GM21423 (cell line): ENCODE results near the gene NUDT22.

Experiments used
- ATAC-seq: cut with Tn5 transposase; IDR thresholded peaks from one replicate; pipeline ENCODE4 v1.9.1; 2021; ENCODE audit warnings: mild to moderate bottlenecking, moderate library complexity; ENCODE audit not compliant: unreplicated experiment

NUDT22 gene

DNA sequence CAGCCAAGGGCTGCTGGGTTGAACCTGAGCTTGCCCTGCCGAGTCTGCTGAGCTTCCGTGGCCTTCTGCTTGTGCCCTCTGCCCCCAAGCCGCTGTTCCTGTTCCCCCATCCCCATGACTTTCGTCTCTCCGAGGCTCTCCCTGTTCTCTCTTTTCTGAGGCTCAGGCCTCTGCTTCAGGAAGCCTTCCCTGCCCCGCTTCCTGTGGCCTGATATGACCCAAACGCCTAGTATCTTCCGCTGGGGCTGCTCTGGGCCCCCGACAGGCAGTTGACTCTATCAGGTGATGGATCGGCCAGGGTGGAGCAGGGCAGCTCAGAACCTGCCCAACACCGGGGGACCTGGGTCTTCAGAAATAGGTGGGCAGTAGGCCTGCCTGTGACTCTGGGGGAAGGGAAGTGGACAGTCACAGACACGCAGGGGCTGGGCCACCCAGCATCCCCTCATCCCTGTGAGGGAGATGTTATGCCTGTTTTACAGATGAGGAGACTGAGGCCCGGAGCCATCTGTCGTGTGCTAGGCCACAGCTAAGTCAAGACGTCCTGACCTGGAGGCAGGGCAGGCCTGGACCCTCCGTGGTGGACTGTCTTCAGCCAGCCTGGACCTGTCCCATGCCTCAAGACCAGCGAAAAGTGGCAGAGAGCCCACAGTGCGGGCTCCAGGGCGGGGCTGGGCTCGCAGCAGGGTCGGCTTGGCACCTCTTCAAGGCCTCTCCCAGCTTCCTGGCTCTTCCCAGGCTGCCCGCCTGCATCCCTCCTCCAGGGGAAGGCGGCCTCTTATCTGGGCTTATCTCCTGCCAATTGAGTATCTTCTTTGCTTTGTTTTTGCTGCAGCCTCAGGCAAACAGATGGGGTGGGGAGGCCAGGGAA is 42.2 kb downstream of the NUDT22 start:
- ATAC-seq, result no peak

DNA sequence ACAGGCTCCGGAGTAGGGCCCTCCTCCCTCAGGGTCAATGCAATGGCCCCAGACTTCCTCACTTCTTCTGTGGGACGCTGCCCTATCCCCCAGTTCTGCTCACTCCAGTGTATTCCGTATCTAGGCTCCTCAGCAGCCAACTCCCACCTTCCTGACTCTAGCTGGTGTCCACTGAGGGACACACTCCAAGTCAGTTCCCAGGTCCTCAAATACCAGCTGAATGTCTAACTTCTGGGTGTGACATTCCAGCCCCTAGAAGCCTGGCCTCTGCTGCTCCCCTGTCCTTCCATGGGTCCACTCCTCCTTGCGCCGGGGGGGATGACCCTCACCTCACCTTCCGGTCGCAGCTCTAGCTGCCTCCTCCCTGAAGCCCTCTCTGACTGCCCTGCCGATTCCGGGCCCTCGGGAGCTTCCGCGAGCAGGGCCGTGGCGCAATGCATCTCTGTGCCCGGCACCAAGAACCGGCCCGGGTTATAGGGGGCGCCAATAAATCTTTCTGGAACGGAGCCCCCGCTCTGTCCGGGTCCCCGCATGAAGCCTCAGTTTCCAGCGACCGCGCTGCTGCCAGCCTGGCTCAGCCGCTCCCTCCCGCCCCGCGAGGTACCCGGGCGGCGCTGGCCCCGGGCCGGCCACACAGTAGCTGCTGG is 42.9 kb downstream of the NUDT22 start:
- ATAC-seq, result peak; percentile 10

DNA sequence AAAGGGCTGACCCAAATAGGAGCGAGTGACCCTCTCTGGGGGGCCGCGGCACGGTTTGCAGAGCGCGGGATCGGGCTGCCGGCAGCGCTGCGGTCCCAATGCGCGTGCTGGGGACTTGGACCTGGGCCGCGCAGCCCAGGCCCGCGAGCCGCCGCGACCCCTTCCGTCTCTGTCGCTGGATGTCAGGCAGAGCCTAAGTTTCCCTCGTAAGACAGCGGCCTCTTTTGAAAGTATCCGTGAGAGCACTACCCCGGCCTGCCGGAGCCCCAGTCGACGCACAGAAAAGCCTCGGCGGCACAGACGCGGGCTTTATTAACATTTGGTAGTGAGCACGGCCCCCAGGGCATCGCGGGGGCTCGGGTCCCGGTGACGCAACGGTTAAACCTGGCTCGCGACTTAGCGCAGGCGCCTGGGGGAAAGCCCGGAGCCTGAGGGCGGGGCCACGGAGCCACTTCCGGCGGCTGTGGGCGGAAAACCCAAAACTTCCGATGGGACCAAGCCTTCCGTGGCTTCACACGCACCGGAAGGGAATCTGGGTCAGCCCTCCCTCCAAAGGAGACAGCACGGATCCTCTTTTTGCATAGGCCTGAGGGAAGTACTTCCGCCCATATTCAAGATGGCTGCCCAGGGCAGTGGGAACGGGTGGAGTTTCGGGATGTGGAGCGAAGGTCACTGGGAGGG is 43.6 kb downstream of the NUDT22 start:
- ATAC-seq, result peak; percentile 64

DNA sequence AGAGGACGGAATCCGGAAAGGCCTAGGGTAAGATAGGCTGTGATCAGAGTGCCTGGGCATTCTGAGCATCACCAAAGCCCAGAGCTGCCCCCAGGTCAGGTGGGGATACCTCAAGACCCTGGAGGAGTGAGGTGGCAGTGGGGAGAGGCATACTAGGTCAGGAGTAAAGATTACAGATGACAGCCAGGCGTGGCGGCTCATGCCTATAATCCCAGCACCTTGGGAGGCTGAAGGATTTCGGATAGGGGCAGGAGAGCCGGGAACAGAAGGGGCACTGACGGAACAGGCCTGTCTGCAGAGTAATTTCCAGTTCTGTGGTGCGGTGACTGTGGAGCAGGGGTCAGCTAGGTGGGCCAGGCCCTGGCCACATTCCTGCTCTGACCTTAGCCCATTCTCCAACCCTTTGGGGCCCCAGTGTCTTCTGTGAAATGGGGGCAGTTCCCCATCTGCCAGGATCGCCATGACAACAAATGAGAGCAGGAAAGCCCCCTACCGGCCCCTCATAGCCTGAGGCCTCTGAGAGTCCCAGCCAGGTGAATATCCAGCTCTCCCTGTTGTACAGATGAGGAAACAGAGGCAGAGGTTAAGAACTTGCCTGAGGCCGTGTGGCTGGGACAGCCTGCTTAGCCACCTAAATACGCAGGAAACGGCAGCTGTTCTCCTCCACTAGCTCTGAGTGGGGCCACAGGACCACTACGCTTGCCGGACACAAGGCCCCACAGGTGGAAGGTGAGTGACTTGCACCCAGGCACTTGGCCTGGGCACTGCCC is 49.1 kb downstream of the NUDT22 start:
- ATAC-seq, result no peak

DNA sequence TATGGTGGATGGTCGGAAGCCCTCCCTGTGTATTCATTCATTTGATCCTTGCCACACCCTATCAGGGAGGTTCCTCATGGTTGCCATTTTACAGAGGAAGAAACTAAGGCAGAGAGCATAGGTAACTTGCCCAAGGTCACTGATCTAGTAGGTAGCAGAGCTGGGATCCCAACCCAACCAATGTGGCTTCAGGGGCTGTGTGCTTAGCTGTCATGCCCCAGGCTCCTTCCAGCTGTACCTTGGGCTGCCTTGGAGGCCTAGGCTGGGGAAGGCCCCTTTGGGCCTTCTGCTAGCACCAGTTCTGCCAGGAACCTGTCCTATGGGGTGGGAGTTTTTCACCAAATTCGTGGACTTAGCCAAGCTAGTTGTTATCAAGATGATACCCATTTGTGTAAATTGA is 49.8 kb downstream of the NUDT22 start:
- ATAC-seq, result no peak

DNA sequence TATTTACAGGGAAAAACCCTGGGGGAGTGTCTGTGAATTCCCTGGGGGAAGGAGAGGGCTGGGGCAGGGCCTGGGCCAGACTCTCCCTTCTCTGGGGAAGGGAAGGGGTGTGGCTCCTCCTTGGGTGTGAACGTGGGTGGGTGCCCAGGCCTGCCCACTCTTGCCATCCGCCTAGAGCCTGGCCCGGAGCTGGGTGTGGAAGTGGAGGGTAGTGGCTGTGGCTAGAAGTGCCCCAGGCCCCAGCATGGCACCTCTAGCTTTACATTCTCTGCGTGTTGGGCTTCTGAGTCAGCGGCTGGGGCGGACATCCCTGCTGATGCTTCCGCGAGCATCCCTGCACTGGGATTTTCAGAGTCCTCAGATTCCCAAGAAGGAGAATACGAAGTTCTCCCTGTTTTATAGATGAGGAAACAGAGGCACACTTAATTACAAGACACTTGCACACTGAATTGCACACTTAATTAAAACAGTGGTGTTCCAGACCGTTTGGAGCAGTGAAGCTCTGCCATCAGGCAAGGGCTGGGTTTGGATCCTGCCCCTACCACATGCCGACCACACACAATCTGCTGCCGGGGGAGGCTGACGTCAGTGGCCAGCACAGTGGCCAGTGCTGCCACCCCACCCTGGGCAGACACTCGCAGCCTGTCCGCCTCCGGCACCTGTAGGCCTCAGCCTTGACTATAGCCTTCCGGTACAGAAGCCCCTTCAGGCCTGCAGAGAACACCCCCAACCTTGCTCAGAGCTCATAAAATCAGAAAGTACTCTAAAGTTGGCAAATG is 50.8 kb downstream of the NUDT22 start:
- no peak for ATAC-seq

DNA sequence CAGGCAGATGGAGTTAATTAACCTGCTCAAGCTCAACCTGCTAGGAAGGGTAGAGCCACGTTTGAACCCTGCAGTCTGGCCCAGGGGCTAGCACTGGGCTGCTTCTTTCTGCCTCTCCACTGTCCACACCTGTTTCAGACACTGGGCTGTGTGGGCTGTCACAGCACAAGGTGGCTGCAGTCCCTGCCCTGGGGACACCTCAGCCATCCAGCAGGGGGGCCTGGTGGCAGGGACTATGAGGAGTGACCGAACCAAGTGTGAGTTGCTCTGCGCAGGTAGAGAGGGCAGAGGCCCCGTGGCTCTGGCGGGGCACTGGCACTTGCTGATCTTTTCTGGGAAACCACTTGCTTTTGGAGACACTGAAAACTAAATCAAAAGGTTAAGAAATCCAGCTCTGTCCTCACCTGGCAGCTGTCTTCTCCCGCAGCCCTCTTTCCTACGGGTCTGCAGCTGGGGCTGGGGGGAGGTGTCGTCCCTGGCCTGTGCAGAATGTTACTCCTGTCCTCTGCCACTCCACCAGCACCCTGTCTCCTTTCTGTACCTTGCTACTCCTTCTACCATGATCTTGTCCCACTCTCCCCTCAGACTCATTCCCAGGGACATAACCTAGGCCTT is 52.6 kb downstream of the NUDT22 start:
- ATAC-seq, result no peak
